GM21576 (cell line): ENCODE results near the gene NR2F2.

Source experiments
- ATAC-seq: cut with Tn5 transposase; IDR thresholded peaks from one replicate; pipeline ENCODE4 v1.9.1; 2021; ENCODE audit warnings: mild to moderate bottlenecking, moderate library complexity; ENCODE audit not compliant: unreplicated experiment

The NR2F2 gene

DNA sequence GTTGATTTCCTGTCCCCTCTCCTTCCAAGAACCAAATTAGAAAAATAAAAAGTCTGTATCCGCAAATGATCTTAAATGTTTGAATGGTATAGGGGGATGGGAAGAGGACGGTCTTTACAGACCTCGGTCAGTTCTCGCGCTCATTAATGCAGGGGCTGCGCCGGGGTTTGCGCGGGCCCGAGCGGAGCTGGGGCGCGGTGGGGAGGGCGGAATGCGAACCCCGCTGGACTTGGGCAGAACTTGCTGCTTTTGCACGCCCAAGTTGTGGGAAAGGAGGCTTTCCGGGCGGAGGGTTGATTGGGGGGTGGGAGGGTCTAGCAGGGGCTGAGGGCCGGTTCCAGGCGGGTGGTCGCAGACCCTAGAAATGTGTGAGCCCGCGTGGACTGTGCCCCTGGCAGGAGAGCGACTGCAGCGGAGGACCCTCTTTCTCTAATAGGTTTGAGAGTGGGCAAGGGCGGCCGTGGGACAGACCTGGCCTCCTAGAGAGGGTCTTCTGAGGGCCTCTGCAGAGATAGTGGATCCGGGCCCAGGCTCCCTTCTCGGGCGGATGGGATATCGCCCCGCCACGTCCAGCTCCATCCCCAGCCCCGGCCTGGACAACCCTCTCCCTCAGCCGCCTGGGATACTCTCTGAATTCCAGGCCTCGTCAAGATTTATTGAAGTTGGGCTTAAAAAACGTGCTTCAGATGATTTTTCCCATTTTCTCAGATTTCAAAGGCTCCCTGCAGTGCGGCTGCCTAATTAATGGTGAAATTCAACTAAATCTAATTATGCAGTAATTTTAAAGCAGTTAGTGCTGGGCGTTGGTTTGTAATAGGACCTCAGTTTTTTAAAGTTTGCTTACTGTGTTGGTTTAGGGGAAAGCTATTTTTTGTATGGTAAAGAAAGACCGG is 11.3 kb downstream of the NR2F2 start:
- ATAC-seq = no peak

DNA sequence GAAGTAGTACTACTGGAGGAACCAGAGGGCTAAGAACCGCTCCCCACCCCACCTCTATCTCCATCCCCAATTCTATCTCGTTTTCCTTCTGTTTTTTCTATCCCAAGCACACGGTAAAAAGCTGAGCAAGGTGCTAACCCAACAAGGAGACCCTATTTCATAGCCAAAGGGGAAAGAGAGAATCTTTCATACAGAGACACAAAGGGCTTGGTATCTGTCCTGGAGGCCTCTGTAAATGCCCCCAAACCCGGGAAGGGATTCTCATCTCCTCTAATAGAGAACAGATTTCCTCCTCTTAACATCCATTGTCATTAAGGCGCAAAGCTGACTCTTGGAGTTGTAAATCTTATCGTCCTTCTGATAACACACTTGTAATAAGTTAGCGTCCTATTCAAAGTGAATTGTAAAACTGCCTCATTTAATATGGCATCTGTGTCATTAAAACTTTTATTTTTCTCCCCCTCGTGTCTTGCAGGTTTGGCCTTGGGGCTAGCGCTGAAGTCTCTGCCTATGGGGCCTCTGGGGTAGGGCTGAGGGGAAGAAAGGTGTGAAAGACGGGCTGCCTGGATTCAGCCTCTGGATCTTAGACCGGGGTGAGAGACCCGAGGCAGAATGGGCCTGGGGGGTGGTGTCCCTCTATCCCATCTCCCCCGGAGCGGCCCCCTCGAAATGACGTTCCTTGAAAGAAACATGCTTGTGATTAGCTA is 12.1 kb downstream of the NR2F2 start:
- no peak for ATAC-seq

GRCh38 chr15:96343113-96344059 is 12.9 kb downstream of the NR2F2 start:
- ATAC-seq = no peak

DNA sequence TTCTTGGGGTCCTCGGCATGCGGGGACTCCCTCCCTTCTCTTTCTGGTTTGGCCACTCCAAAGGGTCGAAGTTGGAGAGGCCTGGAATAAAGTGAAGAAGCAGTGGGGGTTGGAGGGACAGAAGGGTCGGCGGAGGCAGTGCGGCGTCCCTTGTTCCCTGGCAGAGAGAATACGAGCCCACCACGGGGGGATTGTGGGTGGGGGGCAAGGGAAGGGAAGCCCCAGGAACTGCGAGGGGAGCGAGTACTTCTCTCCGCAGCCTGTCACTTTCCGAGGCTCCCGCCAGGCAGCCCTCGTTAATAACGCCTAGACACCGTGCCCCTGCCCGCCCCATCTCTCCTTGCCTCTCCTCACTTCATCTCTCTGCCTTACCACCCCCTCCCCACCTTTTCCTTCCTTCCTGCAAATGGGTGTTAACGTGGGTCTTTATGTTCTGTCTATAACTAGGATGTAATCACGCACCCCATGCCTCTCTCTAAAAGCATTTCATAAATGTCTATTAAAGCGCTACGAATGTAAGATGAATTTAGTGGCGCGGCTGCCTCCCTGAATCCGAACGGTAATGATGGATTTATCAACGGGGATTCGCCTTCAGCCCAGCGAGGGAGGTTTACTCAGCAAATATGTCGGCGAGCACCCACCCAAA is 13.7 kb downstream of the NR2F2 start:
- no peak for ATAC-seq

GRCh38 chr15:96344706-96345559 is 14.4 kb downstream of the NR2F2 start:
- no peak for ATAC-seq

GRCh38 chr15:96345560-96346399 is 15.3 kb downstream of the NR2F2 start:
- ATAC-seq = peak; percentile 61

DNA sequence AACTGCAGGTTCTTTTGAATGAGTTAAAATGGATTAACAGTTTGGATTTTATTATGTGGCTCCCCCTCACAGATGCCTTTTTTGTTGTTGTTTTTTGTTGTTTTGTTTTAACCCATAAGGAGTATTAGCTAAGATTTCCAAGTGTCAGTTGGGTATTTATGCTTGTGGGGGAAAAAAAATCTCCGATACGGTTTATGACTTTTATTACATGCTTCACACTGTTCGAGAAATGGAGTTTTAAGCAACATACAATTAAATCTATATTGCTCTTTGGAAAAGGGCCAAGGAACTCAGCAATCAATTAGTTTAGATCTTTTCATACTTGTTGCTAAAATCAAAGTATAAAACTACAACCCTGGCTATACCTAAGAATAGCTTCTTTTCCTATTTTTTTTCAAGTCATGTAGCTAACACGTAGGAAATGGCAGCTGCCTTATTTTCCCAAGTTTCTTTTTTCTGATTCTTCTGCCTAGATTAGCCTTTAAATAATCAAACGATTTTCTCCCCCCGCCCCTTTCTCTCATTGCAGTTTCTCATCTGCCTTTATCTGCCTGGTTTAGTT is 16.0 kb downstream of the NR2F2 start:
- ATAC-seq = no peak

DNA sequence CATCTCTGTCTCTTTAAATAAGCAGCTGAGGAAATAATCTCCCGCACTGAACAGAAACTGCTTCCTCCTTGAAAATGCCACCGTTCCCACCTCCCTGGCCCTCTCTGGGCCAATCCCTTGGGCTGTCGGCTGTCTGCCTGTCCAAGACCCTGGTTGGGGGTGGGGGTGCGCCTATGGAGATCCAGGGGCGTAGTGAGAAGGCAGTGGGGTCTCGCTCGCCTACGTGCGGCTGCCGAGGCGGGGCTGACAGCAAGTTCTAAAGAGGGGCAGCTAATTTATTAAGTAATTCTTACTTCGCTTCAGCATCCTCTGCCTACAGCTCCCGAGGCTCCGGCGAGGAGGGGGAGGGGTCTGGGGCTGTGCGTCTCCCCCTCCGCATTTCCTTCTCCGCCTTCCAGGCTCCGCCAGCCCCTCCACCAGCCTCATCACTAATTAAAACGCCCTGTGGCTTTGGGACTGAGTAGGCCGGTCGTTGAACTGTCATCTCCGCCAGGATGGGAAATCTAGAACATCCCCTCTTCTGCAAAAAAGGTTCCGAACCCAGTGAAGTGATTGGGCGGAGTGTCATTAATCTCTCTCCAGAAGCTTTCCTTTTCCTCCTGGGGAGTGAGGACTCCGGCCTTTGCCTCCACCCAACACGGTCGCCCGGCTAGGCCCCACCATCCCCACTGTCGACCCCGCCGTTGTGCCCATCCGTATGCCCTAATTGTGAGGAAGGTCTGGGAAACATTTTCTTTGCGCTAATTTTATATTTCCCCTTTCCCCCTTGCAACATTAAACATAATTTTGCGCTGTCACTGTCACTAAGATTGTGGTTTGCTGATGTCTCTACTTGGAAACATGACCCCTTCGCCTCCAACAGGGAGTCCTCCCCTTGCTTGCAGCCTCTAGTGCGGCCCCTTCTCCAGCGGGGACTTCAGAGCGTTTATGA is 16.9 kb downstream of the NR2F2 start:
- no peak for ATAC-seq

GRCh38 chr15:96348112-96349027 is 17.9 kb downstream of the NR2F2 start:
- no peak for ATAC-seq

- ATAC-seq = no peak
These were observed 18.7 kb downstream of the NR2F2 start for GRCh38 chr15:96349034-96349856.

DNA sequence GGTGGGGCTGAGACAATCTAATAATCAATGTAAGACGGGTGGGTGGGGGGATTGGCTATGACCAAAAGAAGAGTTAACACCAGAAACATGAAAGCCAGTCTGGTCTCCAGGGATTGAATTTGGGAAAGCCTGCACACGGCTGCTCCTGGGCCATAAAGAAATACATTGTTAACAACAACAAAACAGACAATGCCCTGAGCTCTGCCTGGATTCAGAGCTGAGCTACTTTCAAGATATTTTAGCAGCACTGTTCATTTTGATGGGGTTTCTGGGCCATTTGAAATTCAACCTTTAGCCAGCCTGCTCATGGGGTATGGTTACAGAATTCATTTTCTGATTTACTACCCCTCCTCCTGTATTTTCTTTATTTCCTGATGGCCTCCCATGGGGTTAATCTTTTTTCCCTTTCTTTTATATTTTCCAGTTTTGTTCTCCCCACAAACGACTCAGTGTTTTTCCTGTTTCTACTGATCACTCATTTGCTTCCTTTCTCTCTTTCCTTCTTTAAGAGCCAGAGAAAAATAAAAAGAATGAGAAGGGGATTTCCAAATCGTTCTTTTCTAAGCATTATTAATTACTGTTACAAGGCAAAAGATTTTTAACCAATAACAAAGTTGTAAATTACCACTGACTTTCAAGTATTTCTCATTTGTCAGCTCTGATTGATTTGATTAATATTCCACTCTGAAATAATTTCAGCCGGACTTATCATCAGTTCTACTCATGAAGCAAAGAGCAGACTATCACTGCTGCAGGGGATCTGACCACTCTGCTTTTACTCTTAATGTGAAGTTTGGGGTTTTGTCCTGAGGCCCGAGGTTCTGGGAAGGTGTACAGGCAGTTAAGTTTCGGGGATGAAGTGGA is 19.6 kb downstream of the NR2F2 start:
- no peak for ATAC-seq

DNA sequence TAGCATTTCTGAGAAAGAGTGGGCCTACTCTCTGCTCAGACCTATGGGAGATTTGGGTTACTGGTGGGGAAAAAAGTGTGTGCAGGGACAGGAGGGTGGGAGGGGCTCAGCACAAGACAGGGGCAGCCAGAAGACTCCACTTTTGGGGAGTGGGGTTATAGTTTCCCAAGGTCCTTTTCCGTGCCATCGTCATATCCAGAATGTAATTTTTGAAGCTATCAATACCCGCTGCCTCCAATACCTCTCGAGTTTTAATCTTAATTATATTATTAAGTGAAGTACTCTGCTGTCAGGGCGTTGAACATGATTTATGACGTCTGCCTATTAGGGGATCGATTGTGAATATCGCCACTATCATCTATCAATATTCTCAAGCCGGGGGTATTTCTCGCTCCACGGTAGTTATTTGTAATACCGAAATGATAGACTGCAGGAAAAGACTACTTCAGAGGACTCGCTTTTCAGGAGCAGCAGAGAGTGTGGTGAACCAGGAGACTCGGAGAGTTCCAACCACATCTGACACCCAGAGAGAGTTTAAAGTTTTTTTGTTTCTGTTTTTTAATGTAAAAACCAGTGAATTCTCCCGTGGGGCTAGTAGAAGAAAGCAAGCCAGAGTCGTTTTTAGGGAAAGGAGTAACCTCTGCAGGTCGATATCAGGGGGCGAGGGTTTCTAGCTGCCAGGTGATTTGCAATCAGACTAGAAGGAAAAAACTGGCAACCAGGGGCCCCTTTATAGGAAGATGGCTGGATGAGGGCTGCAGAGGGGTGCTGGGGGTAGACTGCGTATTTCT is 20.6 kb downstream of the NR2F2 start:
- ATAC-seq = no peak

DNA sequence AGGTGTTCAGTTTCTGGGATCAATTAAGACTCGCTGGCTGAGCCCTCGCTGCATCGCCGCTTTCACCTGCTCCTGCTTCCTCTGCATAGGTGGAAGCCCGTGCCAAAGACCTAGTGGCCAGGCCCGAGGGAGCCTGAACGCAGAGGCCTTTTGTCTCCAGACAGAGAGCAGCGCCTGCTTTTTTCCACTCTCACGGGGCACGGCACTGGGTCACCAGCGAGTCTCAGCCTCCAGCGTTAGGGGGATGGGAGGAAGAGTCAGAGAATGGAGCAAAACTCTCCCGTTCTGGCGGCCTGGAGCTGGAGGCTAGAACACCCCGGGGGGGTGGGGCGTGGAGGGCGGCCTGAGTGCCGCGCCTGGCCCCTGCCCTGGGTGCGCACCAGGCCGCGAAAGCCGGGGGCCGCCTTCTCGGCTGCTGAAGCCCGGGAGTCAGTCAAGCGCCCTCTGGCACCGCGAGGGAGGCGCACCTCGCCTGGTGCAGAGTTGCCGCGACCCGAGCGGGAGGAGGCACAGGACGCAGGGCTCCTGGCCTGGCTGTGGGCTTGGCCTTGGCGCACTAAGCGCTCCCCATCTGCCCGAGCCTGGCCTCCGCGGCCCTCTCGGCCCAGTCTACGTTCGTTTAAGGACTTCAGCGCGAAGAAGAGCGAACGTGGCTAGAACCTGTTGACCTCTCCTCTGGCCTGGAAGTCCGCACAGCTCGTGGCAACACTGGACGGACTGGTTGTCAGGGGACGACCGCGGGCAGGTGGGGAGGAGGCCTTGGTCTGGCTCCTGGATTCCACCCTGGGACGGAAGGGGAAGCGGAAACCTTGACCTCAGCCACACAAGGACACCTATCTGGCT is 21.5 kb downstream of the NR2F2 start:
- no peak for ATAC-seq
